Activated CD4-positive, CD25-positive, alpha-beta regulatory T cell (primary cell): ENCODE measurements around the gene GAS2L2.

Experiments
- DNase-seq, 4 experiments: peaks; one replicate each; lab custom pipeline; 2025; lab: John Stamatoyannopoulos, UW

The GAS2L2 gene

DNA sequence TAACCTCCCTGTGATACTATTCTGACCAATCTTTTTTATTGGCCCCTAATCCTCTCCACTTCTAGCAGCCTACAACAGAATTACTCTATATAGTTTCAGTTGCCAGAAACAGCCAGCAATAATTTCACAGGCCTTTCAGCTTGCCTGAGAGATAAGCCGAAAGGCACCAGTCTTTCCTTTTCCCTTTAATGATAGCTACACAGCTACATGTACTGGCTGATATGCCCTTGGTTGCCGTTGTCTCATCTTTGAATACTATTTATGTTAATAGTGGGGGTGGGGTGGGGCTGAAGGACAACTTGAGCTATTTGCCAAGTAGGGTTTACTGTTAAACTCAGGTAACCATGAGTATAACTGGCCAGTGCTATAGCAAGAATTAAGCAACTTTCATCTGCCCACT, 57.4 kb downstream of the GAS2L2 start:
- DNase-seq, result no peak

DNA sequence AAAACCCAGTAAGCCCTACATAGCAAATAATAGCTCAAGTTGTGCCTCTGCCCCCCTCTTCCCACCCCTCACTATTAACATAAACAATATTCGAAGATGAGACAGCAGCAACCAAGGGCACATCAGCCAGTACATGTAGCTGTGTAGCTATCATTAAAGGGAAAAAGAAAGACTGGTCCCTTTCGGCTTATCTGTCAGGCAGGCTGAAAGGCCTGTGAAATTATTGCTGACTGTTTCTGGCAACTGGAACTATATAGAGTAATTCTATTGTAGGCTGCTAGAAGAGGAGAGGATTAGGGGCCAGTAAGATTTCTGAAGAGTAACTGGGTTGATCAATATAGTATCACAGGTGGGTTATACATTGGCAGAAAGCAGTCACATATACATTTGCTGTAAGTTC, 58.1 kb downstream of the GAS2L2 start:
- no peak for DNase-seq
